HG03575 (cell line): ENCODE results near the gene EPHA10.
"Not testable (repeated sequence)": the region's sequence is repeated elsewhere in the genome, so short reads cannot be mapped to it uniquely, and the experiment has no call there.

Source experiments
- ATAC-seq: cut with Tn5 transposase; IDR thresholded peaks from one replicate; pipeline ENCODE4 v1.9.1; 2021; ENCODE audit not compliant: unreplicated experiment, insufficient number of reproducible peaks, low FRiP score; ENCODE audit errors: extremely low read depth

EPHA10 gene

DNA sequence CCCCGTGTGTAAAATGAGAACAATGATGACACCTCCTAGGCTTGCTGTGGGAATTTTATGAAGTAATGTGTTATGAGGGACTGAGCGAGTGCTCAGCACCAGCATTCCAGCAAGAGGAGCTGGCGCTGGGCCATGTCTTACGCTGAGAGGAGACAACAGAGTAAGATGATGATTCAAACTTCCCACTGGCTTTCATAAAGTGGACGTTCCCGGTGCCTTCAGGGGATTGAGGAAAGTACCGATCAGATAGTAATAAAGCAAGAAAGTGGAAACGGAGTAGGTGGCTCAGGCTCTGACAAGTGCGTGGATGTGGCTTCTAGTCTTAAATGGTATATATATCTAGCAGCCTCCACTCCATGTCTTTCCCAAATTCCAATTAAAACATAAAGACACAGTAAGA is 23.8 kb downstream of the EPHA10 start:
- no peak for ATAC-seq

DNA sequence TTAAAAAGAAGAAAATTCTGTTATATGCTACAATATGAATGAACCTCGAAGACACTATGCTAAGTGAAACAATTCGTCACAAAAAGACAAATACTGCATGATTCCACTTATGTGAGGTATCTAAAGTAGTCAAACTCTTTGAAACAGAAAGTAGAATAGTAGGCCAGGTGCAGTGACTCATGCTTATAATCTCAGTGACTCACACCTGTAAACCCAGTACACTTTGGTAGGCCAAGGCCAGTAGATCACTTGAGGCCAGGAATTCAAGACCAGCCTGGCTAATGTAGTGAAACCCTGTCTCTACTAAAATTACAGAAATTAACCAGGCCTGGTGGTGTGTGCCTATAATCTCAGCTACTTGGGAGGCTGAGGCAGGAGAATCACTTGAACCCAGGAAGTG is 25.7 kb downstream of the EPHA10 start:
- ATAC-seq, result no peak

DNA sequence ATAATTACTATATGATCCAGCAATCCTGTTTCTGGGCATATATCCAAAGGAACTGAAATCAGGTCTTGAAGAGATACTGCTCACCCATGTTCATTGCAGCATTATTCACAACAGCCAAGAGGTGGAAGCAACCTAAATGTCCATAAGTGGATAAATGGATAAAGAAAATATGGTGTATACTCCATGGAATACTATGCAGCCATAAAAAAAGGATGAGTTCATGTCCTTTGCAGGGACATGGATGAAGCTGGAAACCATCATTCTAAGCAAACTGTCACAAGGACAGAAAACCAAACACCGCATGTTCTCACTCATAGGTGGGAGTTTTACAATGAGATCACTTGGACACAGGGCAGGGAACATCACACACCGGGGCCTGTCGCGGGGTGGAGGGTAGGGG is 26.3 kb downstream of the EPHA10 start:
- ATAC-seq, result not testable (repeated sequence)

DNA sequence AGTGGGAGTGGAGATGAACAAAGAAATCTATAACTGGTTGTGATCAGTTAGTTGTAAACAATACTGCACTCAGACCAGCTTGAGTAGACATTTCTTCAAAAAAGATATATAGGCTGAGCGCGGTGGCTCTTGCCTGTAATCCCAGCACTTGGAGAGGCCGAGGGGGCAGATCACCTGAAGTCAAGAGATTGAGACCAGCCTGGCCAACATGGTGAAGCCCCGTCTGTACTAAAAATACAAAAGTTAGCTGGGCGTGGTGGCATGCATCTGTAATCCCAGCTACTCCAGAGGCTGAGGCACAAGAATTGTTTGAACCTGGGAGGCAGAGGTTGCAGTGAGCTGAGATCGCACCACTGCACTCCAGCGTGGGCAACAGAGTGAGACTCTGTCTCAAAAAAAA is 26.9 kb downstream of the EPHA10 start:
- ATAC-seq, result not testable (repeated sequence)

DNA sequence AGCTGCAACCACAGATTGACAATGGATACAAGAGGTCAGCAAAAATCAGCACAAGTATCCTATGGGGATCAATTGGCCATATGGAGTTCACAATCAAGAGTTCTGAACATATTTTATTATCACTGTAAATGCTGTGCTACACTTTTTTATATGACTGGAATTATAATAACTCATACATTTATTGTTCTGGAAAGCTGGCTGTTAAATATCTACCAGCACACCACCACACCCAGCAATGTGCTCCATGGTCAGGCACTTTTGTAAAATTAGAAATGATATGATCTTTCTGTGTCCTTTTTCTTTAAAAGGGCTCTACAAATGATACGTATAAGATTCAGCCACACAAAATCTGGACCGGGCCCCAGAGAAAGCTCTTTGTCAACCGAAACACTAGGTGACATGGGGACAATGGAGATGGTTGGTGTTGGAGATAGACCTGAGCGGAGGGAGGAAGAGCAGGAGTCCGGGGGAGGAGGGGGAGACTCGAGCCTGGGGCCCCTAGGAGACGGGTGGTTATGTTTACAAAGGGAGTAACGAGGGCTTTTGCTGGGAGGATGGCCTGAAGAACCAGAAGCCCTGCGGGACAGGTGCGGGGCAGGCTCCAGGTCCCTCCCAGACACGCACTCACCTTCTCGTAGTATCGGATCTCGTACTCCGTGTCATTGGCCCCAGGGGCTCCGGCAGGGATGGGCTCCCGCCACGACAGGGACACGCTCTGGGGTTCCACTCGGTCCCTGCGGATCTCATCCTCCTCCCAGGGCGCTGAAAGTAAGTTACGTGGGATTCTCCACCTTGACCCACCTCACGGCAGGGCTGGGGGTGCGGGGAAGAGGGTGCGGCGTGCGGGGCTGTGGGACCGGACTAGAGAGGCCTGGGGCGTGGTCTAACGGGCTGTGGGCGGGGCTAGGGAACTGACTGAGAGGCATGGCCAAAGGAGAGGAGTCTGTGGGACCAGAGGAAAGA is 30.0 kb downstream of the EPHA10 start:
- no peak for ATAC-seq

DNA sequence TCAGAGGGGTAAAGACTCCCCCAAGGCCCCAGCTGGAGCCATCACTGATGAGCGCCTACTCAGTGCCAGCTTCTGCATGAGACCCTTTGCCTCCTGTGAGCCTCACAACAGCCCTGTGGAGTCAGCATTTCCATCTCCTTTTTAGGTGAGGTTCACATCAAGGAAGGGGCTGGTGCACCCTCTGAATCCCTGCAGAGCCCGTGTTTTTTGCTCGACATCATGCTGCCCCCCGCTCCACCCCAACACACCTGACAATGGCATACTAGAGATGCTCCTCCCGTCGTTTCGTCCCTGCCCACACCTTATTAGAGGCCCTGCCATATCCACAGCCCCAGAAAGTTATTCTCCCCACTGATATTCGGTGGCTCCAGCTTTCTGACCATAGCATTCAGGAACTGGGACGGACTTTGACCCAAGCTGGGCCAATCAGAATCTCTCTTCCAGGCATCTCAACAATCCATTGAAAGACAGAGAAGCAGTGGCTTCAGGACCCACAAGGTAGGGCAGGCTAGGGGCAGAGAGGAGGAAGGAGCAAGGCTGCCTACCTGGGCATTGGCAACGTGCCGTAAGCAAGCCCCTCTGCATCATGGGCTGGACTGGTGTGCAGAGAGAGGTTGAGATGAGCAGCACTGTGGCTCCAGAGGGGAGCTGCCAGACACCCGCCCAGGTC is 32.7 kb downstream of the EPHA10 start:
- no peak for ATAC-seq

DNA sequence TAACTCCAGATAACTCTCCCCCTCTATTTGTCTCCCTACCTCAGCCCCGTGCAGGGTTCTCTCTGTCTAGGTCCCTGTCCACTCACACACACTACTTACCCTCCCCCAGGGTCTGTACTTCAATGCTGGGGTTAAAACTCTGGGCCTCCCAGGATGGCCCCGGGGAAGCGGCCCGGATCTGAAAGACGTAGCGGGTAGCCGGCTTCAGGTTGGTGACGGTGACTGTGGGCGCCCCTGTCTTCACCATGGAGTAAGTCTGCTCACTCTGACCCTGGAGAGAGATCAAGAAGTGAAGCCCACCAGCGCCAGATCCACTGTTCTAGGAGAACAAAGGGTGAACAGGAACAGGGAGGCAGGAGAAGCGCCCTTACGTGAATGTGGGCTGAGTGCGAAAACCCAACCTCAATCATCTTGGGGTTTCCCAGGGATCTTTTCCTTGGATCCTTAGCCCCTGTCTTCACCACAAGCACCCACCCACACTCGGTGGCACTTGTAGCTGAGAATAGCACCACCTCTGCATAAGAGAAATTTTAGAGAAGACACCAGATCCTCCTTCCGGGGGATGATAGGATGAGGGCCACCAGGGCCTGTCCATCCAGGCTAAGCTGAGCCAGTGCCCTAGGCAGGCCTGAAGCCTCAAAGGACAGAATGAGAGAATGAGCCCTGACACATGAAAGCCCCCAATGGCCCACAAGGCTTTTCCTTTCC is 33.5 kb downstream of the EPHA10 start:
- ATAC-seq, result no peak

DNA sequence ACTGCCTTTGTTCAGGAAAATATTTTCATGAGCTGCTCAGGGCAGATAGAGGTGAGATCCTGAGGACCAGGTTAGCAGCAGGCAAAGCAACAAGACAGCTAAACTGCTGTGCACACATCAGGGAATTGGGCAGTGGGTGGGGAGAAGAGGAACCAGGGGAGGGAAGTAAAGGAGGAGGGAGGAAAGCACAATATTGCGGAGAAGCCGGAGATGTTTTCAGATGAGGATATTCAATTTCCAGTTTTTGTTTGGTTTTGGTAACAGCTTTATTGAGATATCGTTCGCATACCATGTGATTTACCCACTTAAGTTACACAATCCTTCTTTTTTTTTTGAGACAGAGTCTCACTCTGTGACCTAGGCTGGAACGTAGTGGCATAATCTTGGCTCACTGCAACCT is 34.5 kb downstream of the EPHA10 start:
- no peak for ATAC-seq

DNA sequence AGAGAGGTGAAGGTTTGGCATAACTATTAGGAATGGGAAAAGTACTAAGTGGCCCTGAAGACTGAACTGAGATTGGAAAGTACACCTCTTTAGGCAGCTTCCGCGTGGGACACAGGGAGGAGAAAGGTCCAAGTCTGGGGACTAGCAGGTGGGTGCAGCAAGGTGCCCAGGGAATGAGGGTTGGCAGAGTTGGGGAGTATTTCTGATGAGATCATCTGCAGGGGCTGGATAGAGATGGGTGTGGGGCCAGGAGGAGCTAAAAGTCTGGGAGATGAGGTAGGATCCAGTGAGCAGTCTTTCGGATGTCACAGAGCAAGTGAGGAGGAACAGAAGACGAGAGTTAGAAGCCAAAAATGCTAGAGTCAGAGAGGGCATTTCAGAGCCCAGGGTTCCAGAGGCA is 36.5 kb downstream of the EPHA10 start:
- ATAC-seq, result no peak

DNA sequence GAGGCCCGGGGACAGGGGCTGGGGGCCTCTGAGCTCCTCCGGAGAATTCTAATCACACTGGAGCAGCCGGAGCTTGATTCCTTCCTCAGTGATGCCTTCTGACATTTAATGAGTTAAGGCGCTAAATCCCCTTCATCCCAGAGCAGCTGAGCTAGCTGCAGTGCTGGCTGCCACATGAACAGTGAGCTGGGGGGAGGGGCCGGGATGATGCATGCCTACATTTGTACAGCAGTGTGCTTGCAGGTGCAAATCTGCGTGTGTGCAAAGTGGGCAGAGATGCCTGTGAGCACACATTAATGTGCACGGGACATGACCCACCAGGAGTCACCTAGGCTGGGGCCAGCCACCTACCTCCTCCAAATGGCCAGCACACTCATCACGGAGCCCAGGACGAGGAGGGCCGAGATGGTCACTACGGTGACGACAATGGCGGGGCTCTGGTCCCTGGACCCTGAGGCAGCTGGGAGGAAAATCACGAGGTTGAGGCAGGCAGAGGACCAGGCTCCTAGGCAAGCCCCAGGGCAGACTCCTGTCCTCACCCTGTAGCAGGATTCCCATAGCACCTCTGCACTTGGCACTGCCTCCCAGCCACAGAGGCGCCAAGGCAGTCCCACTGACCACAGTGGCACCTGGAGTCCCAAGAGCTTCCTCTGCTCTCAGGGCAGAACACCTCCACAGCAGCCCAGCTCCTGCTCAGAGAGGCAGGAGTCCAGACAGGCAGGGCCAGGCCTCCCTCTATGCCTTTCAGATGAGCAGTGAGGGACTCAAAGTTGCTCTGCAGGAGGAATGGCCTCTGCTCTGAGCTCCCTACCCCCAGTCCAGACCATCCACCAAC is 38.0 kb downstream of the EPHA10 start:
- no peak for ATAC-seq

DNA sequence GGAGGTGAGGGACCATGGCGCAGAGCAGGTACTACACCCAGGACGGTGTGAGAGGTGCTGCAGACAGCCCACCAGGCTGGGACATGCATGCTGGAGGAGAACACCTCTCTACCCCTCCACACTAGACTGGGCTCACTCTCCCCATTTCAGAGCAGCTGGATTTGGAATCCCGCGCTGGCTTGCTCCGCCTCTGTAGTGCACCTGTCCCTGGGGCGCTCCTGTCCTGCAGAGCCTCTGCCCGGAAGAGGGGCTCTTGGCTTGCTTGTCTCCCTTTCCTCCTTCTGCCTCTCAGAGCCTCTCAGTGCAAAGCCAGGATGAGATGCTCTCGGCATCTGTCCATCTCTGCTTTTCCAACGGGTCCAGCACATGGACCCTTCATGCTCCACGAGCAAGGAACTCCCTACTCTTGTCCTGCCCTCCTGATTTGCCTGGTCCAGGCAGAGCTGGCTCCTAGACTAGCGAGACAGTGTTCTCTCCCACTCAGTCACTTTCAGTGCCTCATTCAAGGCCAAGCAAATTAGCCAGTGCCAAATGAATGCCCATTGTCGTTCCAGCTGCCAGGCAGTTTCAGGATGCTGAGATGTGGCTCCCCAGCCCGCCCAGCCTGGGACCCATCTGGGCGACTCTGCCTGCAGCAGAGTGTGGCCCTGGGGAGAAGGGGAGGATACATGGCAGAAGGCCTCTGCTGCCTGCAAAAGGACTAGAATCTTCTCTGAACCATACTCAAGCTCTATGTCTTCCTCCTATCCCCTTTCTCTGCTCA is 38.9 kb downstream of the EPHA10 start:
- no peak for ATAC-seq

DNA sequence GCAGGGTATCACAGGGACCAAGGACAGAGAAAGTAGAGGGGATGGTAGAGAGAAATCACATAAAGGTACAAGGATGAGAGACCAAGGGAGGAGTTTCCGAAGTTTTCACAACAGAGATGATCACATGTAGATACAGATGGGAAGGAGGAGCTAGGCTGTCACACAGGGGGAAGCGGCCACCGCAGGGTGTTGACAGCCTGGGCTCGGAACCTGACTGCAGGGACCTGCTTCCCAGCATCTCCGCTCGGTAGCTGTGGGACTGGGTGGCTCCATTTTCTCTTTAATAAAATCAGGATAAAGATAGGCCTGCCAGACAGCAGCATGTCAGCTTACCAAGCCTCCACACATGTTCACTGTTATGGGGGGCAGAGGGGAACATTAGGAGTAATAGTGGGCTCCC is 40.3 kb downstream of the EPHA10 start:
- no peak for ATAC-seq

DNA sequence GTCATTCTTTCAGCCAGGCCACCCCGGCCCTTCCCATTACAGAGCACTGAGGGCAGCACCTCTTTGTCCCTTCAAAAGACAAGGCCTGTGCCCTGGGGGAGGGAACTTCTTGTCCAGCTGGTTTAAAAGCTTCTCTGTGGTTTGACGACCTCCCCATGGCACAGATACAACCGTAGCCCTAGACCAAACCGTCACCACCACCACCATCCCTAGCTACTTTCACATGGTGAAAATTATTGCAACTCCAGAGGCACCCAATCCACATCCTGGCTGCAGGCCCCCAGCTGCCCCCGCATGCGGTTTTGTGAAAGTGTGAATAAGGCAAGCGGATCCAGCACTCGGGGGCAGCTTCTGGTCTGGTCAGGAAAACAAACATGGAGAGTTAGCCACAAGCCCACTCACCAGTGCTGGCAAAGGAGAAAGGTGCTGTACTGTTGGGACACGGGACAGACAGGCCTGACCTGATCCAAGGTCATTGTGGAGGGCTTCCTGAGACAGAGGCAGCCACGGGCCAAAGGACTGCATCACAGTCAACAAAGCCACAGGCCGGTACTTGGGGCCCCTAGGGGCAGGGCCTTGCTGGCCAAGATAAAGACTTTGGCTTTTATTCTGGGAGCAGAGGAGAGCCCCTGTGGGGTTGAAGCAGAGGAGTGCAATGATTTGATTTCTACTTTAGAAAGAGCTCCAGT is 41.4 kb downstream of the EPHA10 start:
- no peak for ATAC-seq

DNA sequence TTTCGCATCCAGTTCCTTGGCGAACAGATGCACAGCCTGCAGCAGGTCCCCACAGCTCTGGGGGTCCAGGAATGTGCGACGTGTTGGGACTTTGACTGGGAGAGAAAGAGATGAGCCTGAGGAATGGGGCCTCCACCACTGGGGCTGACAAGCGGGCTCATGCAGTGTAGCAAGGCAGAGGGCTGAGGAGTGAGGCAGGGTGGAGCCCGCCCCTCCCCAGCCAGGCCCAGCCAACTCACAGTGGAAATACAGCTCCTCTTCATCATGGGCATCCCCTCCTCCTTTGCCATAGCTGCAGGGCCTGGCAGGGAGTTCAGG is 41.9 kb downstream of the EPHA10 start:
- ATAC-seq, result no peak

DNA sequence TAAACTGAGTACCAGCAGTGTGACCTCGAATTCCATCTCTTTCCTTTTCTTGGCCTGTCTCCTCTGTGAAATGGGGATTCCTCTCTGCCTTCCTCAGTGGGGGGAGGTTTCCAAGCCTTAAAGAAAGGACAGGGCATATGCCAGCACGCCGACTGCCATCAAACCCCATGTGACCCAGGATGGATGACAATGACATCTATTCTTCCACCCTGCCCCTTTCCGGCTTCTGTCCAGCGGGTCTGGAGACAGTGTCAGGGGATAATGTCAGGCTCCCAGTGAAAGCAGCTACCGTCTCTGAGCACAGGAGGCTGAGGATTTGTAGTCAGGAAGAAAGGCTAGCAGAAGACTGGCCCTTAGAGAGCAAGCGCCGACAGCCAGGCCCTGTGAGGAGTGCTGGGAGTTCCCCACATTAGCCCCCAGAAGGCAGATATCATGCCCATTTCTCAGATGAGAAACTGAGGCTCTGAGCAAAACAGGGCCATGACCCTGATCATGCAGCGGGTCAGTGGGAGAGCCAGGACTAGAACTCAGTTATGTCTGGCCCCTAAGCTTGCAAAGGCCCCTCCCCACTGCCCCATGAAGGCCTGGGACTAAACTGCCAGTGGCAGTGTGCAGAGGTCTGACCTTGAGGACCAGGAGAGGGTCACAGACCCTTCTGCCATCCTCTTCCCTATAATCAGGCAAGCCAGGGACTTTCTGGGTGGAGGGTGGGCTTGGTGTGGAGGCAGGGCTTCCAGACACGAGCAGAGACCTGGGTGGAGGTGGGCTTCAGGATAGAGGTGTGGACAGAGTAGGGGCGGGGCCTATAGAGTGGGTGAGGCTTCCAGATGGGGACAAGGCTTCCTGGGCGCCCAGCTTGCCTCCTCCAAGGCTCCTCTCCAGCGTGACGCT is 42.5 kb downstream of the EPHA10 start:
- ATAC-seq, result no peak

DNA sequence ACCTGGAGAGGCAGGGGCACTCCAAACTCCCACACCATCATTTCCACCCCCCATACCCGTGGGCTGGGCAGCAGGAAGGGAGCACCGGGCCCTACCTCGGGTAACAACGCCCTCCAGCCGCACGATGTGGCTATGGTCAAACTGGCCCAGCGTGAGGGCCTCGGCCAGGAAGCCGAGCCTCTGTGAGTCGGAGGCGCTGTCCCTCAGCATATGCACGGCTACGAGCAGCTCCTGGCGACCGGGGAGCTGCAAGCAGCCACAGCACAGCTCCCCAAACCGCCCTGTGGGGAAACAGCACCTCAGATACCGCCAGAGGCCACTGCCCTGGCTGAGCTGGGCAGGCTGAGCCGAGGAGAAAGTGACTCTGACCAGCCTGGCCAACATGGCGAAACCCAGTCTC is 43.4 kb downstream of the EPHA10 start:
- no peak for ATAC-seq
